A673 (cell line): Measurements from ENCODE around the gene P4HB. TPM values are rescaled to one million over a fixed set of nuclear protein-coding genes. Genes with fewer than 3 reads are reported as not detected.

Source experiments
- BruUV-seq: library from RNA; stranded (reverse); fragments of 400-500 nt; replicated peaks from 2 replicates; lab custom pipeline; 2021; lab: Mats Ljungman, UMichigan
- CTCF ChIA-PET: fragments of 300-600 bp; sonication (Branson Sonifier 250); formaldehyde crosslinking; loops from one replicate; lab custom pipeline; 2022; ENCODE audit warnings: antibody characterized with exemption; lab: Charles Lee
- POLR2A ChIA-PET: fragments of 300-600 bp; sonication (Branson Sonifier 250); formaldehyde crosslinking; loops from one replicate; lab custom pipeline; 2022; ENCODE audit warnings: antibody characterized with exemption; ENCODE audit not compliant: low non-redundant PET; lab: Charles Lee
- DNase-seq: peaks from one replicate; pipeline ENCODE4 v3.0.0-alpha.2; 2015; ENCODE audit warnings: low spot score
- H3K27ac ChIP-seq: fragments of 200-600 bp; sonication (generic); 2 replicates; pipeline ENCODE4 v1.5.1; 2016; ENCODE audit warnings: mixed run types, low read depth, mild to moderate bottlenecking, mixed read lengths, antibody characterized with exemption, low read length; ENCODE audit not compliant: poor library complexity, severe bottlenecking
- H3K27me3 ChIP-seq: fragments of 200-600 bp; sonication (generic); replicated peaks from 2 replicates; pipeline ENCODE4 v1.6.1; 2017; ENCODE audit warnings: mixed run types, low read depth, mild to moderate bottlenecking, mixed read lengths, antibody characterized with exemption, low read length; ENCODE audit not compliant: insufficient read depth, poor library complexity
- H3K36me3 ChIP-seq: fragments of 200-600 bp; sonication (generic); 2 replicates; pipeline ENCODE4 v1.6.1; 2016; ENCODE audit warnings: mixed run types, mild to moderate bottlenecking, mixed read lengths, antibody characterized with exemption, low read length; ENCODE audit not compliant: insufficient read depth, poor library complexity, severe bottlenecking
- H3K4me1 ChIP-seq: fragments of 200-600 bp; sonication (generic); 2 replicates; pipeline ENCODE4 v1.6.1; 2017; ENCODE audit warnings: mixed run types, mild to moderate bottlenecking, mixed read lengths, antibody characterized with exemption, low read length; ENCODE audit not compliant: insufficient read depth, poor library complexity, severe bottlenecking
- H3K4me3 ChIP-seq: fragments of 200-600 bp; sonication (generic); 2 replicates; pipeline ENCODE4 v1.5.1; 2016; ENCODE audit warnings: low read depth, mixed run types, mild to moderate bottlenecking, mixed read lengths, low read length; ENCODE audit not compliant: poor library complexity, severe bottlenecking
- H3K9me3 ChIP-seq: fragments of 200-600 bp; sonication (generic); 2 replicates; pipeline ENCODE4 v1.6.1; 2016; ENCODE audit warnings: mixed run types, low read depth, mild to moderate bottlenecking, mixed read lengths, antibody characterized with exemption, low read length; ENCODE audit not compliant: poor library complexity, severe bottlenecking
- EZH2 ChIP-seq: fragments of 200-600 bp; sonication (generic); IDR thresholded peaks from 2 replicates; pipeline ENCODE4 v1.6.1; 2017; ENCODE audit warnings: borderline replicate concordance, low read depth, mild to moderate bottlenecking, mixed read lengths, antibody characterized with exemption, low read length; ENCODE audit not compliant: poor library complexity, severe bottlenecking
- intact Hi-C: fragments of 100-400 bp; cut with micrococcal nuclease; formaldehyde crosslinking; loops from one replicate; pipeline ENCODE4 v1.10.0; 2022; ENCODE audit not compliant: unreplicated experiment
- total RNA-seq: library from RNA; stranded (reverse); gene quantifications from 2 replicates; pipeline ENCODE4 v1.2.3, GENCODE V29; 2021
- TF ChIP-seq, protein P1 (sequence below): fragments of 300-800, 200-600 bp; sonication (generic); conservative IDR thresholded peaks from 2 replicates; pipeline ENCODE4 v1.5.1; 2017; ENCODE audit warnings: low read depth, mild to moderate bottlenecking, antibody characterized with exemption, low read length, moderate library complexity, mixed read lengths

P4HB gene
- total RNA-seq, 1 experiment from 2014 or later, result 503 TPM

DNA sequence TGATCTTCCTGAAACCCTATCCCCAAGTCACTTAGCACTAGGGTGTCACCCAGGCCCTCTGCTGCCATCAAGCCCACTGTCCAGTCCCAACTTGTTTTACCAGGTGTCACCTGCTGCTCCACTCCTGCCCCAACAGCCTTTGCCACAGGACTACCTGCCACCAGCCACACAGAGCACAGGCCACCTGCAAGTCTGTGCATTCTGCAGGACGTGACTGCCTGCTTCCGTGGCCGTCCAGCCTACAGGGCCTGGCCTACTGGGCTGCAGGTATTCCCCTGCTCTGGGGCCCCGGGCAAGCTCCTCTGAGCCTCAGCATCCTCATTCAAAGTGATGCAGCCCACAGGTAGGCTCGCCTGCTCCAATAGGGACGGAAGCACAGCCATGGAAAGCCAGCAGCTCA, 30.5 kb downstream of the P4HB start:
- H3K36me3 ChIP-seq, result no peaks in the 10 kb centered on the region
- TF ChIP-seq, protein P1, sequence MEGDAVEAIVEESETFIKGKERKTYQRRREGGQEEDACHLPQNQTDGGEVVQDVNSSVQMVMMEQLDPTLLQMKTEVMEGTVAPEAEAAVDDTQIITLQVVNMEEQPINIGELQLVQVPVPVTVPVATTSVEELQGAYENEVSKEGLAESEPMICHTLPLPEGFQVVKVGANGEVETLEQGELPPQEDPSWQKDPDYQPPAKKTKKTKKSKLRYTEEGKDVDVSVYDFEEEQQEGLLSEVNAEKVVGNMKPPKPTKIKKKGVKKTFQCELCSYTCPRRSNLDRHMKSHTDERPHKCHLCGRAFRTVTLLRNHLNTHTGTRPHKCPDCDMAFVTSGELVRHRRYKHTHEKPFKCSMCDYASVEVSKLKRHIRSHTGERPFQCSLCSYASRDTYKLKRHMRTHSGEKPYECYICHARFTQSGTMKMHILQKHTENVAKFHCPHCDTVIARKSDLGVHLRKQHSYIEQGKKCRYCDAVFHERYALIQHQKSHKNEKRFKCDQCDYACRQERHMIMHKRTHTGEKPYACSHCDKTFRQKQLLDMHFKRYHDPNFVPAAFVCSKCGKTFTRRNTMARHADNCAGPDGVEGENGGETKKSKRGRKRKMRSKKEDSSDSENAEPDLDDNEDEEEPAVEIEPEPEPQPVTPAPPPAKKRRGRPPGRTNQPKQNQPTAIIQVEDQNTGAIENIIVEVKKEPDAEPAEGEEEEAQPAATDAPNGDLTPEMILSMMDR, result no peak
- TF ChIP-seq EZH2, result no peak
- intact Hi-C loops, result no loop called here
- no TSS peak for BruUV-seq
- ChIA-PET CTCF (no interaction called here), POLR2A (no interaction called here)
- H3K27ac ChIP-seq, result no peak overlapping the region
- H3K4me1 ChIP-seq, result peaks cover 9% of the 10 kb centered on the region
- no peaks in the 10 kb centered on the region for H3K9me3 ChIP-seq
- H3K4me3 ChIP-seq, result no peak overlapping the region
- no peak for DNase-seq
- no peaks in the 10 kb centered on the region for H3K27me3 ChIP-seq

DNA sequence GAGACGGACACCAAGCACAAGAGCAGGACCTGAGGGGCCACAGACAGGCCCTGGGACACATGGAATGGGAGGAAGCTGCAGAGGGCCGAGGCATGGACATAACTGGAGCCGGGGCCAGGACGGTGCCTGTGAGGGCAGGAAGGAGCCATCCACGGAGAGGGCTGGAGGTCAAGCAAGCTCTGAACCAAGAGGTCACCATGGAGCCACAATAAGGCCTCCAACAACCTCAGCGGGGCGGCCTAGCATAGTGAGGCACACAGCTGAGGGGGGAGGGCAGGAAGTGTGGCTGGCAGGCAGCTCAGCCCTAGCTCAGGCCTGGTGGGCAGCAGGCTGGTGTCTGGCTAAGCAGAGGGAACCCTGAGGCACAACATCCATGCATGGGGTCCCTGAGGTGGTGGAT, 31.7 kb downstream of the P4HB start:
- peaks cover 9% of the 10 kb centered on the region for H3K4me1 ChIP-seq
- no peak overlapping the region for H3K4me3 ChIP-seq
- BruUV-seq, result no TSS peak
- TF ChIP-seq EZH2, result no peak
- TF ChIP-seq, protein P1, result no peak
- no peaks in the 10 kb centered on the region for H3K36me3 ChIP-seq
- no peak overlapping the region for H3K27ac ChIP-seq
- H3K9me3 ChIP-seq, result no peaks in the 10 kb centered on the region
- ChIA-PET CTCF (no interaction called here), POLR2A (interaction anchor here (0.5 to 0.6 kb wide), 2 partner anchors 12 to 90 kb away, joined by 5 to 12 read pairs; no protein-coding TSS in a partner anchor)
- intact Hi-C loops, result no loop called here
- no peaks in the 10 kb centered on the region for H3K27me3 ChIP-seq
- DNase-seq, result no peak

DNA sequence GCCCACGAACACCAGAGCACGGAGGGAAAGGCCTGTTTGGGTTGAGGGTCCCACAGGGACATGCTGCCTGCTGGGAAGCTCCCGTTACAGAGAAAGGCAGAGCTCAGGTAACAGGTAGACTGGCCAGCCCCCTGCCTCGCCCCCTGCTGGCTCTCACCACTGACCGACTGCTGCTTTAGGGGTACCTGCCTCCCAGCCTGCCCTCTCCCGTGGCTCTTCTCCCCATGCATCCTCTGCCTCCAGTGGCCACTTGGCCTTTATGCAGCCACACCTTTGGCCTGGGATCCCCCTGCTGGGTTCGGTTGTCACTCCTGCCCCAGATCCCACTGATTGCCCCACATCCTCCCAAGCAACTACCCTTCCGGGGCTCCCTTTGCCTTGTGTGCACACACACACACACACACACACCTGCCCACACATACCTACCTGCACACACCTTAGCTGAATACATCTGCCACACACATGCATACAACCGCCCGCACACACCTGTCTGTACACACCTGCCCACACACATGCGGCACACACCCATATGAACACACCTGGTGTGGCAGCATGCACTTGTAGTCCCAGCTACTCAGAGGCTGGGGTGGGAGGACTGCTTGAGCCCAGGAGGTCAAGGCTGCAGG, 34.4 kb downstream of the P4HB start:
- no peaks in the 10 kb centered on the region for H3K9me3 ChIP-seq
- CTCF ChIA-PET, result interaction anchor here (0.5 kb wide), 1 partner anchor 127 kb away, joined by 3 read pairs; no protein-coding TSS in a partner anchor
- no peak overlapping the region for H3K4me3 ChIP-seq
- TF ChIP-seq EZH2, result no peak
- TF ChIP-seq, protein P1, result no peak
- POLR2A ChIA-PET, result no interaction called here
- BruUV-seq, result no TSS peak
- no peak overlapping the region for H3K27ac ChIP-seq
- H3K27me3 ChIP-seq, result no peaks in the 10 kb centered on the region
- peaks cover 3% of the 10 kb centered on the region for H3K36me3 ChIP-seq
- no peak for DNase-seq
- peaks cover 11% of the 10 kb centered on the region for H3K4me1 ChIP-seq
- intact Hi-C loops, result no loop called here
